ENCODE data around the gene ENDOD1.

GRCh38 chr11:95149651-95150364 is 60.2 kb downstream of the ENDOD1 start:
- TF ChIP-seq POLR2AphosphoS5 (IDR thresholded peaks at IDR 0.05; ENCODE audit: low read depth) (no peak), CTCF (conservative IDR thresholded peaks at IDR 0.05; ENCODE audit: low read depth in 2 of 2) (no peak), EZH2phosphoT487 (IDR thresholded peaks at IDR 0.05; ENCODE audit: unreplicated experiment) (no peak), JUNB (IDR thresholded peaks at IDR 0.05; ENCODE audit: unreplicated experiment) (no peak)
